ENCODE measurements around the gene OVCA2. TPM values are rescaled to one million over a fixed set of nuclear protein-coding genes. Genes with fewer than 3 reads are reported as not detected.

OVCA2 gene
- total and polyA plus RNA-seq, 8 donors = 3.1 to 83.4 (median 31.9) TPM; not detected in 1

GRCh38 chr17:2053380-2054261 lies 11.8 kb downstream of the OVCA2 start:
- intact Hi-C loops (cut with DNase I; ENCODE audit: low total_unique reads) = no loop called here
- peak; percentile 71 to 90 for DNase-seq
- TF ChIP-seq CTCF (IDR thresholded peaks at IDR 0.05) (peak in 4 of 7 experiments; percentile 29 to 54 (median 40)), POLR2AphosphoS5 (IDR thresholded peaks at IDR 0.05) (no peak)
- peaks cover 0 to 91% (median 66%) of the 10 kb centered on the region in 3 donors for H3K27me3 ChIP-seq
- peak overlapping the region; percentile 84 to 94 (median 90) for H3K27ac ChIP-seq
- peak overlapping the region; percentile 57 to 69 (median 64) for H3K4me3 ChIP-seq
- WGBS, 5 donors = 5 to 19% (median 6%) methylated on average over 23 to 84 of the region's 84 CpGs
- H3K9me3 ChIP-seq = no peaks in the 10 kb centered on the region
- peaks cover 68 to 86% (median 80%) of the 10 kb centered on the region in 4 donors for H3K4me1 ChIP-seq
- H3K36me3 ChIP-seq = no peaks in the 10 kb centered on the region

- TF ChIP-seq CTCF (IDR thresholded peaks at IDR 0.05) (no peak), EP300 (IDR thresholded peaks at IDR 0.05) (no peak), POLR2AphosphoS5 (IDR thresholded peaks at IDR 0.05) (no peak), POLR2A (IDR thresholded peaks at IDR 0.05) (no peak)
- H3K36me3 ChIP-seq = peaks cover 0 to 2% (median 0%) of the 10 kb centered on the region in 4 donors
- no peak for DNase-seq
- peaks cover 68 to 86% (median 80%) of the 10 kb centered on the region in 4 donors for H3K4me1 ChIP-seq
- WGBS, 5 donors = 0 to 10% (median 7%) methylated on average over 10 to 16 of the region's 16 CpGs
- H3K4me3 ChIP-seq = peak overlapping the region; percentile 57 to 69 (median 64)
- no peaks in the 10 kb centered on the region for H3K9me3 ChIP-seq
- intact Hi-C loops (cut with DNase I; ENCODE audit: low total_unique reads) = no loop called here
- H3K27me3 ChIP-seq = peaks cover 0 to 91% (median 72%) of the 10 kb centered on the region in 3 donors
- peak overlapping the region; percentile 84 to 94 (median 90) for H3K27ac ChIP-seq
Observed at GRCh38 chr17:2054262-2054511, 12.4 kb downstream of the OVCA2 start.

GRCh38 chr17:2054512-2055291 lies 12.9 kb downstream of the OVCA2 start, which contains the start of gene HIC1:
Gene HIC1, plus strand, starts transcription at chr17:2055103. Its CDS starts 1,588 bp downstream, at chr17:2056691.
- intact Hi-C loops (cut with DNase I; ENCODE audit: low total_unique reads) = loop anchor here (5.0 kb wide), 1 partner anchor 188 kb away; no protein-coding TSS in a partner anchor
- Histone ChIP-seq H3K4me1 (peaks cover 70 to 86% (median 80%) of the 10 kb centered on the region in 4 donors), H3K9me3 (no peaks in the 10 kb centered on the region), H3K4me3 (peak within 1 kb of the TSS; percentile 57 to 69 (median 64)), H3K36me3 (peaks cover 0 to 5% (median 1%) of the 10 kb centered on the region in 4 donors), H3K27ac (peak within 1 kb of the TSS; percentile 84 to 94 (median 90)), H3K27me3 (peaks cover 0 to 91% (median 70%) of the 10 kb centered on the region in 3 donors)
- no peak for TF ChIP-seq POLR2A (IDR thresholded peaks at IDR 0.05)
- no peak for TF ChIP-seq EP300 (IDR thresholded peaks at IDR 0.05)
- peak; percentile 60 to 90 (median 88) for TF ChIP-seq POLR2AphosphoS5 (IDR thresholded peaks at IDR 0.05)
- peak in 5 of 7 experiments; percentile 32 to 98 (median 95) for TF ChIP-seq CTCF (IDR thresholded peaks at IDR 0.05)
- DNase-seq = peak; percentile 79 to 93
- WGBS, 5 donors = 1 to 3% (median 1%) methylated on average over 14 to 71 of the region's 72 CpGs

All from stomach (tissue), 9 donors.